Dermis microvascular lymphatic vessel endothelial cell (primary cell): ENCODE data around the gene DIAPH2. TPM values are rescaled to one million over a fixed set of nuclear protein-coding genes. Genes with fewer than 3 reads are reported as not detected.
A peak's percentile ranks its signal among the peaks of the same experiment; 100 is the strongest.
"Not testable (repeated sequence)": the region's sequence is repeated elsewhere in the genome, so short reads cannot be mapped to it uniquely, and the experiment has no call there.

Experiments
- DNase-seq, 2 donors: peaks; one replicate each; pipeline versions ENCODE4 v3.0.0 to v3.0.0-alpha.2; 2010; ENCODE audit warnings: low read depth in 2 of 2
- total RNA-seq: library from RNA; depleted of rRNA; stranded (reverse); fragments of >200 nt; gene quantifications from 2 replicates; pipeline ENCODE4 v1.2.1, GENCODE V29; 2014

DIAPH2 gene
- total RNA-seq, 1 donor from 2014 or later: 17.8 TPM

DNA sequence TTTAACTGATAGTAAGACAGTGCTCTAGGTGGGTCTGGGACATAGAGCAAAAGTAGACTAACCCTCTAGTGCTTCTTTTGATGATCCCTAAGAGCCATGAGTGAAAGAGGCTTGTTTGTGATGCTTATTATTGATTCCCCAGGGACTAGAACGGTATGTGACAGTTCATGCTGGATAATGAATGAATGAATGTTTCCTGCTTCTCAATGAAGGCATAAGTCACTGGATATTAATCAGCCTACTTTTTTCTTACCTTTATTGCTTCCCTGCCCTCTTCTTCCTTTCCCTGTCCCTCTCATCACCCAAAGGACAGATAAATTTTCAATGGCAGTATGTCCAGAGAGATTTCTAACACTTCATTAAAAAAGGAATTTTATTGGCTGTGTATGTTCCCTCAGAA, 685.3 kb downstream of the DIAPH2 start:
- DNase-seq: no peak

DNA sequence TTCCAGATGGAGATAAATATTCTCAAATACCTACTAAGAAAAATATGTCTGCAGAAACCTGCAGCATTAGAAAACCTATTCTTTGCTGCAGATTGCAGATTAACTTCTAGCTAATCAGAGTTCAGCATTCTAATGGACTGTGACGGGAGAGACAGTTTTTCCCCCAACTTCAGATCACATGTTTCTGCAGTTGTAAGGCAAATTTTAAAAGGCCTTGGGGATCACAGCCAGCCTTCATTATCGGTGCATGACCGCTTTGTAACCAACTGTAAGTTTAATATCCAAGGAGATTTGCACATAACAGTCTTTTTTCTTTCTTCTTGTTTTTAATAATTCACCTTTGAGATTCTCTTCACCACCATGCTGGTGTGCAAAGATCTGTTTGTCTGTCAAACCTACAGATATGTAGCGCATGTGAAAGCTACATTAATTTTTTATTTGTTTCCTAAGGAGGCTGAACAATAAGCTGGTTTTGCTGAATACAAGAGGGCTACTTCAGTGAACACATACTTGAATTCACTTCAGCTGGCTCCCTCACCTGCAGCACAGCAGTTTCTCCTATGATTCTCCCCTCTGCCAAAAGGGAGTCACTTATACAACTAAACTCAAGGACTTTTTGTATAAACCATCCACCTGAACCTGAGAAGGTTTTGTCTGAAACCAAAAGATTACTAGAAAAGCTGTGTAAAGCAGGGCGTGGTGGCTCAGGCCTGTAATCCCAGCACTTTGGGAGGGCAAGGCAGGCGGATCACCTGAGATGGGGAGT, 687.5 kb downstream of the DIAPH2 start:
- no peak for DNase-seq

DNA sequence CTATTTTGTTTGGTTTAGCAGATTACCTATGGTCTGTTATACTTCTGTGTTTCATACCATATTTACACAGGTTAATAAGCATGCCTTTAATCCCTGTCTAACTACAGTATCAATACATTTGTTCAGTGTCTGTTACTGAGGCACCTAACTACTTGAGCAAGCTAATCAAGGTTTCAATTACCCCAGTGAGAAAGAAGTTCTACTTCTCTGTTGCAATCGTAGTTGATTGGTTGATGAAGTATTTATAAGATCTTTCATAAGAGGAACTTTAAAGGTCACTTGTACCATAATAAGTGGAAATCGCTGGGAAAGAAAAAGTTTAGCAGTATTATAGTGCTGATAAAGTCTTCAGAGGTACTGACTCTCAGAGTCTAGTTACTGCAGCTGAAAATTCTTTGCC, 689.6 kb downstream of the DIAPH2 start:
- no peak for DNase-seq

DNA sequence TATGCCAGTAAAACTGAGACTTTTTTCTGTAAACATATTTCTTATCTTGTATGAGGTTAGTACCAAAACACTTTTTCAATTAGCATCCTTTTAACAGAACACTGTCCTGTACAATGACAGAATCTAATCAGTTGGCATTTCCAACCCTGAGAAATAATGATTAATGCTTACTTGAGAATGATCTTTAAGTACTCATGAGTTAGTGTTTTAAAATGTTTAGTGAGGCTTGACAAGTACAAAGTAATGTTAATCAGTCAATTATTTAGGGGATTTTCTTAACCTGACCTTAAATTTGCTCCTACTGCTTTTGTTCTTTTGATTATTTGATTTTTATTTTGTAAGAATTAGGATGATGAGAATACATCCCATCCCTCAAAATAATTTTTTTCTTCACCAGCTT, 695.6 kb downstream of the DIAPH2 start:
- no peak for DNase-seq

DNA sequence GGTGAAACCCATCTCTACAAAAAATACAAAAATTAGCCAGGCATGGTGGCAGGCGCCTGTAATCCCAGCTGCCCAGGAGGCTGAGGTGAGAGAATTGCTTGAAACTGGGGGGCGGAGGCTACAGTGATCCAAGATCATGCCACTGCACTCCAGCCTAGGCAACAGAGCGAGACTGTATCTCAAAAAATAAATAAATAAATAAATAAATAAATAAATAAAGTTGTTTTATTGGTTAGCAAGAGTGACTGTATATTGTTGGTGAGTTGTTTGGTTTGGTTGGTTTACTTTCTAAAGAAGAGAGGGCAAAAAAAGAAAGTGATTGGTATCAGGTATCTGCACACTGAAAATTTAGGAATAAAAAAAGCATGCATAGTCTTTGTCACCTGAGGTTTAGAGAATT, 700.0 kb downstream of the DIAPH2 start:
- no peak for DNase-seq

DNA sequence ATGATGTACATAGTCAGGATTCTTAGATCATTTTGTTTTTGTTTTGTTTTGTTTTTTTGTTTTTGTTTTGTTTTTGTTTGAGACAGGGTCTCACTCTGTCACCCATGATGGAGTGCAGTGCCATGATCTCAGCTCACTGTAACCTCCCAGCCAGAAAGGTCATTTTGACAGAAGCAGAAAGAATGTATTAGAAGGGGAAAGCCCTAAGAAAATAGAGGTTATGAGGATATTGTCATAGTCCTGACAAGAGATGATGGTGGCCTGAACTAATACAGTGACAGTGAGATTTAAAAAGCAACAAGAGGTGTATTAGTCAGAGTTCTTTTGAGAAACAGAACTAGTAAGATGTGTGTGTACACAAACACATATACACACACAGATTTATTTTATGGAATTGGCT, 702.4 kb downstream of the DIAPH2 start:
- DNase-seq: no peak

DNA sequence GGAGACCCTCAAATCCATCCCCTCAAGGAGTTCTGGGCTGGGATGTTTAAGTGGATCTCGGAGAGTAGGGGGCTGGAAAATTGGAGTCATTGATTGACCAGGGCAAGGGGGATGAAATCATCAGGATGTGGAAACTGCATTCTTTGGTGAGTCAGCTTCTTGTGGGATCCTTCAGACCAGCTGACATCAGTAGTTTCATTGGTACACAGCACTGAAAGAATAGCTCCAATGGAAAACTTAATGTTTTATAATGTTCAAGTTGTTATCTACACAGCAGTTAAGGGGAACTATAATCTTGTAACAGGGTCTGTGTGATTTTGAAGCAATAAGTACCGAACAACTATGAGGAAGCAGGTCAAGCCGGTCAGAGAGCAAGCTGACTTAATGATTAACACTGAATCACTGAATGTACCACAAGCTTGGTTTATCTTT, 705.1 kb downstream of the DIAPH2 start:
- DNase-seq: peak in 1 of 2 donors; percentile 55

DNA sequence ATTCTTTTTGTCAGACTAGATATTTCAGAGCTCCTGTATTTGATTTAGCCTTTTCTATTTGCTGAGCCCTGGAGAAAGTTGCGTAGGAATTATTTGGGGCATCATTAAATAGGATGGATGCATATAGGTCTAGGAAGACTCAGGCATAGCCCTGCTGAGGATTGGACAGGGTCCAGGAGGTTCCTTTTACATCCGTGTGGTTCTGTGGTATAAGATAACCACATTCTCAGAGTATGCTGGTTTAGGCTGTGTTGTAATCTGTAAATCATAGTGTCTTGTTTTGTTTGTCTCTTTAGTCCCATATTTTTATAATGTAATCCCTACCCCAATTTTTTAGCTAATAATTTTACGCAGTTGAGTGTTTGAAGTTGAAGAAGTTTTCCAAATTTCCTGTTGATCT, 712.7 kb downstream of the DIAPH2 start:
- no peak for DNase-seq

DNA sequence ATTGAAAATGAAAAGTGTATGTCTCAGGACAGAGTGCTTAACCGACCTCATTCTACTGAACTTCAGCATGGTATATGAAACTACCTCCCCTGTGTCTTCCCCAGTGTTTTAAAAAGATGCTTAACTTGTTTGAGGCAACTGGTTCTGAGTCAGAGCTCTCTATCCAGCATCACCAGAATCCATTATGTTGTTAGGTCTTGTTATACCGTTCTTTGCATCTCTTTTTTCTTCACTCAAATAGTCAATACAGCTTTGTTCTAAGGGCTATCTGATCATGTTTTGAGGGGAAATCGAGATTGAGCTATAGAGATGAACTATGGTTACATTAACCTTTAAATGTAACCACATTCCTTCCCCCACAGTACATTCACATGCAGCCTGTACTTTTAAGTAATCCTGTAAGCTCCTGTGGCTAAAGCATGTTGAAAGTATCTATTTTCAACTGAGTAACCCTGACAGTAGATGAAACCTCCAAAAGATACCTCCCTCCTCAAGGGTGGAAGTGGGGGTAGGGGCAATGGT, 713.4 kb downstream of the DIAPH2 start:
- no peak for DNase-seq

DNA sequence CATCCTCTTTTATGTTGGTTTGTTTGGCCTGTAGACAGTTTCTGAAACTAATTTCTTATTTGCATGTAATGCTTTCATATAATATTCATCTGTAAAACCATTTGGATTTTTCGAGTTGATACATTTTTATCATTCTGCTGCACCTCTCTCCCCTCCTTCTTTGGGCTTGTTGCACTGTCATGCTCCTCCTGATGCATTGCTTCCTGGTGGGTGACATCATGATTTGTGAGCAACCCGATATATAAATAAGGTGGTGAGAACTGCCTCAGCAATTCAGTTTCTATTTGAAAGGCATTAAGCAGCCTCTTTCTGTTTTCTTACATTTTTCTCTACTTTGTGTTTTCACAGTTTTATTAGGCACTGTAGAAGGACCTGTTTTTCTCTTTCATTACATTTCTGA, 714.8 kb downstream of the DIAPH2 start:
- peak in 1 of 2 donors; percentile 41 for DNase-seq

DNA sequence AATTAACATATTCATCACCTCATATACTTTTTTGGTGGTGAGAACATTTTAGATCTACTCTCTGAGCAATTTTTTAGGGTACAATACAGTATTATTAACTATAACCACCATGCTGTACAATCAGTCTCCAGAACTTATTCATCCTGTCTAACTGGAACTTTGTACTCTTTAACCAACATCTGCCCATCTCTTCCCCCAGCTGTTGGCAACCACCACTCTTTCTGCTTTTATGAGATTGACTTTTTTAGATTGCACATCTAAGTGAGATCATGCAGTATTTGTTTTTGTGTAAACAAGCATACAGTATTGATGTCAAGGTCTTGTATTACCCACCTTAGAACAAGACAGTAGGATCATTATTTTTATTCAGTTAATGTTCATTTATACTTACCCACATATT, 715.9 kb downstream of the DIAPH2 start:
- no peak for DNase-seq

DNA sequence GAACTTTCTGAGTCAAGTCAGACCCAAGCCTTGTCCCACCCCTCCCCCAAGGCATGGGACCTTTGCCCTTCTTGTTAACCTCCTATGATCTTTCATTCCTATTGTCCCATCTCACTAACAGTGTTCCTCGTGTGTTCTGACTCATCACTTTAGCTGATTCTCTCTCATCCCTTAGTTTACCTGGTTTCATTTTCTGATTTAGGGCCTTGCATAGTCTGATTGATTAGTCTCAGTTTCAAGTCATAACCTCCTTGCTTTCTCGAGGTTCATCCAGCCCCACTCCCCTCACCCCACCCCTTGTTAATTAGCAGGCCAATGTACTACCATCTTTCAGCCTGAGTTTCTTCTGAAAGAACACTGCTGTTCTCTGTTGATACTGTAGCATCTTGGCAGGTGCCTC, 716.5 kb downstream of the DIAPH2 start:
- DNase-seq: no peak

DNA sequence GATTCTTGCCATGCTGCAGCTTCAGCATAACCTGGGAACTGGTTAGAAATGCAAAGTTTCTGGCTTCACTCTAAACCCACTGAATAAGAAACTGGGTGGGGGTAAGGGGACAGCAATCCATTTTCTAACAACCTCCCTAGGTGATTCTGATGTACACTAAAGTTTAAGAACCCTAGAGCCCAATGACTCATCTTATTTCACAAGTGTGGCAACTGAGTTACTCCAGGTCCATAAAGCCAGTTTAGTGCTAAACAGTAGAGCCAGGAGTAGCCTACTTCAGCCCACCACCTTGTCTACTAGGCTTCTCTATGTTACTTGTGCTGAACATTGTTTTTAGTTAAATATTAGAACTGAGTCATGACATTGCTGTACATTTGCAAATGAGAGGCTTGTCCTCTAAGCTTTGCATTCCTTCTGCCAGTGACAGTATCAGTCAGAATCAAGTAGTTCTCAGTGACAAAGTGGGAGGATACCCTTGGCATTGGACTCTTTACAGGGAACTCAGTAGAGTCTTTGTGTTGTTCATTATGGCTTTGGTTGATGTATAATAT, 717.0 kb downstream of the DIAPH2 start:
- no peak for DNase-seq

DNA sequence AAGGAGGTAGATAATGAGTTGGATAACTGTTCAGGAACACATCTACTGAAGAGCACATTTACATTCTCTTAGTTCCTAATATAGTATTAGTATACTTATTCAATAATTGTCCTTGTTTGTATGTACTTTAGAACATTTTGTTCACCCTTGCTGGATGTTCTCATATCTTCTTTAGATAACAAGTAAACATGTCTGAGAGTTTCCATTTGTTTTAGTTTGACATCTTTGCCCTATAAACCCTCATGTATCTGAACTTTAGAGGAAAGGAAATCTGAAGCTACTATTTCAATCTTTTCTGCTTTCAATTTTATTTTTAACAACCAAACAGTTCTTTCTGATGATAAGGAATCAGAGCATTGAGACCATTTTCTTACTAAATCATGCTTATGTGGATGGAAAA, 717.7 kb downstream of the DIAPH2 start:
- DNase-seq: no peak

DNA sequence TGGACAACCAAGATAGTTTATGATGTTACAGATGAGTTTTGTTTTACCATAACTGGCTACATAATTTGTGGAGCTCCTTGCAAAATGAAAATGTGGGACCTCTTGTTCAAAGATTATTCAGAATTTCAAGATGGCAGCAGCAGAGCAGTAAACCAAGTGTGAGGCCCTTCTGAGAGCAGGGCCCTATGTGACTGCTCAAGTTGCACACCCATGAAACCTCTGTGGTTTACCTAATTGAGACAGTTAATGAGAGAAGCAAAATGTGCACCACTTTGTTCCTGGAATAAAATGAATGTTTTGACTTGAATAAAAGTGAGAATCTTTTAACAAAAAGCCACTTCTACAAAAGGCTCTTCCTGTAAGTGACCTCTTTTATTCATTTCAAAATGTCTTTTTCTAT, 718.3 kb downstream of the DIAPH2 start:
- no peak for DNase-seq

DNA sequence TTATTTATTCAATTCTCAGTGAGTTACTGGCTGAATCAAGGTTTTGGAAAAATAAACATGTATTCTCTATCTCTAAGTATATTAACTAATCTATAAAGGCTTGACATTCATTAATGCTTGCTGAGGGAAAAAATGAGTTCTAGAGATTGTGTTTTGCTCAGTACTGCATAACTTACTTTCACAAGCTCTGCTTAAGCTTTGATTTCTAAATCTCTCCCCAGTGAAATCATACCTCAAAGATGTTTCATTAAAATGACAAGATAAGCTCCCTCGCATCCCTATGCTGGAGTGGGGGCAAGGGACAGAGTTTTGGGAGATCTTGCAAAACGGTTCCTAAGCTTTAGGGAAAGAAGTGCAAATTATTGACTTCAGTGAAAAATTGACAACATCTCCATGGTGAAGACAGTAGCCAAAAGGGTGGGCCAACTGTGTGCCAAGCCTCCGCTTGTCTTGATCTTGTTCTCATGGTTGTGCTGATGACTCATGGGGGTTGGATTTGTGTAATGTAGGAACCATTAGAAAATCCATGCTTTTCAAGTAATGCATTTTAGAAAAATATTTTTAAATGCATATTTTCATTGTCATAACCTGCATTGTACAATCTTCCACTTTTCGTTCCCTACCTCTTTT, 720.5 kb downstream of the DIAPH2 start:
- no peak for DNase-seq

DNA sequence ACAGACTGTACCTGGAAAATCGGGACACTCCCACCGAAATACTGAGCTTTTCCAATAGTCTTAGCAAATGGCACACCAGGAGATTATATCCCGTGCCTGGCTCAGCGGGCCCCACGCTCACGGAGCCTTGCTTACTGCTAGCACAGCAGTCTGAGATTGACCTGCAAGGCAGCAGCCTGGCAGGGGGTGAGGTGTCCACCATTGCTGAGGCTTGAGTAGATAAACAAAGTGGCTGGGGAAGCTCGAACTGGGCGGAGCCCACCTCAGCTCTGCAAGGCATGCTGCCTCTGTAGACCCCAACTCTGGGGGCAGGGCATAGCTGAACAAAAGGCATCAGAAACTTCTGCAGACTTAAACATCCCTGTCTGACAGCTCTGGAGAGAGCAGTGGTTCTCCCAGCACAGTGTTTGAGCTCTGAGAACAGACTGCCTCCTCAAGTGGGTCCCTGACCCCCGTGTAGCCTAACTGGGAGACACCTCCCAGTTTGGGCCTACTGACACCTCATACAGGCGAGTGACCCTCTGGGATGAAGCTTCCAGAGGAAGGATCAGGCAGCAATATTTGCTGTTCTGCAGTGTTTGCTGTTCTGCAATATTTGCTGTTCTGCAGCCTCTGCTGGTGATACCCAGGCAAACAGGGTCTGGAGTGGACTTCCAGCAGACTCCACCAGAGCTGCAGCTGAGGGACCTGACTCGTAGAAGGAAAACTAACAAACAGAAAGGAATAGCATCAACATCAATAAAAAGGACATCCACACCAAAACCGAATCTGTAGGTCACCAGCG, 725.2 kb downstream of the DIAPH2 start:
- DNase-seq: not testable (repeated sequence)

DNA sequence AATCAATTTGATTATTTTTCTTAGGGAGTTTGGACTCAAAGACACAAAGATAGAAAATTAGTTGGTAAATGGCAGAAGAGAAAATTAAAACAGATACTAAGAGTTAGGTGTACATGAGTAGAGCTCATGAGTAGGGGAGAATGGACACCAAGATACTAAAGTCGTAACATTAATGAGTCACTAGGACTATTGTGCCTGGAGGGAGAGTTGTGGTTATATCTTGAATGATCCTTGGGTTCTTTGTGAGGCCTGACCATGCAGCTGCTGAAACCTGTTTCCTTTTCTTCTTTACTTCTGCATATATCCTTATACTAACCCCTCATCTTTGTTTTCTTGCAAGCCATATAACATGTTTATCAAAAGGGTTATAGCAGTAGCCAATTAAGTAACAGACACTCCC, 731.8 kb downstream of the DIAPH2 start:
- DNase-seq: no peak

DNA sequence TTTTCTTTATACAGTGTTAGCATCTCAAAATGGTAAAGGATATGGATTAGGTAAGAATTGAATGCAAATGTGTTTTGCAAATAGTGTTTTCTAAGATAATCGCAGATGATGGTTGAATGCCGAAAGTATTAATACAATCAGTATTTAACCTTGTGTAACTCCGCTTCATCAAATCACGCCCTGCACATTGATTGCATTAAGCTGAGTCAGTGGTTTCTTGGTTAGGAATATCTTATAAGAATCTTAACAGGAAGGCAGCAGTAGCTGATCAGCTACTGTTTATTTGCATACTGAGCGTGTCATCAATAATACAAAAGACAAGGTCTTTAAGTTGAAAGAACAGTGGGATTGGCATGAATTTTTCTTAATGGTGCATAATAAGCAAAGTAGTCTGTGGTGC, 744.5 kb downstream of the DIAPH2 start:
- DNase-seq: no peak

DNA sequence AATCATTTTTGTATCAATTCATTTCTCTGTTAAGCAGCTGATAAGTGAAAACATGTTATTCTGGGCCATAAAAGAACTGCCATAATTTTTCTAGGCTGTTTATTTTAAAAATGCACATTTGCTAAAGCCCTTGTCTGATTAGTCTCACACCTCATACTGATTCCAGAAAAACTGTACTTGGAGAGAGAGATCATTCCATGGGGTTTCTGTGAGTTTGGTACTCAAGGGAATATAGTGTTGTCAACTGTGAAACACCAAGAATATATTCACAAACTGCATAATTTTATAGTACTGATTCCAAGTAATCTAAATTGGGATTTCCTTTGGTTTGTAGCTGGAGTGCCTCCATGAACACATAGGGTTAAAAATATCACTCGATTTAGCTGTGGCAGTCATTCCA, 746.6 kb downstream of the DIAPH2 start:
- DNase-seq: no peak

DNA sequence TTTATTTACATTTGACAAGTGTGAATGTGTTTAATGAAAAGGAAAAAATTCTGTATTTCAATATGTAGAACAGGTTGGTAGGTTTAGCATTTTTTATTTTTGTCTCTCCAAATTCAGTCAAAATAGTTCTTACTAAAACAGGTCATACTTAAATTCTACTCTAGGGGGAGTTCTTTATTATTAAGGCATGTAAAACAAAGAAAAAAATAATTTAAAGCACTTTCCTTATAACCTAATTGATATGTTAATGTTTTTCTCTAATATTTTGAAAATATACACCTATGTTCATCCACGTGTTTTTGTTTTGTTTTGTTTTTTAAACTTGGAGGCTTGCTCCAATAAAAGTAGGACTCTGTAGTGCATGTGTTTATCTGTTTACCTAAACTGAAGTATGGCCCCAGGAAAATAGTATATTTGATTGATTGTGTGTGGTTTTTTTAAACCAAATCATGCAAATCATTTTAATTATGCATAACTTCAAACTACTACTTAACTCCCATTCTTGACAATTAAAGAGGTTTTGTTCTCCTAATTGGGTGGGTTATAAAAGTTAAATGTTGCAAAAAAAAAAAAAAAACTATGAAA, 761.7 kb downstream of the DIAPH2 start:
- peak in 1 of 2 donors; percentile 1 for DNase-seq

DNA sequence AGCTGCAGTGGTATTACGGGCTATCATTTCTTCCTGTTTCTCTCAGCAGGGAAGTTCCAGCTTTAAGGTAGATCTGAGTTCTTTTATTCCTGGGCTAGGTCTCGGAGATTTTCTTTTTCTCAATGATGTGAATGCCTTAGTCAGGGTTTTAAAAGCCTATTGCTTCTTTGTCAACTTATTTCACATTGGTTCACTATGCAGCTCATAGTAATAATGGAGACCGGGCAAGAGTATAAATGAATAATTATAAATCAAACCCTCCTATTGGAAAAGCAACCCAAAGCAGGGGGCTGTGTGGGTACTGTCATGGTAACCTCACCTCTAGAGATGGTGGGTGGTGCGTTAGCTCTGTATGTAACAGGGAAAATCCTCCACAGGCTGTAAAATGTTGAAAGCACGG, 762.7 kb downstream of the DIAPH2 start:
- no peak for DNase-seq
